NCI-H2227 (cell line): ENCODE measurements around the gene POLN.
"Not testable (repeated sequence)": the region's sequence is repeated elsewhere in the genome, so short reads cannot be mapped to it uniquely, and the experiment has no call there.

Source experiments
- DNase-seq: peaks from one replicate; lab custom pipeline; 2025; ENCODE audit not compliant: unreplicated experiment; lab: John Stamatoyannopoulos, UW

POLN gene

GRCh38 chr4:2275546-2276251 lies 33.8 kb upstream of the POLN start:
- DNase-seq: no peak

- not testable (repeated sequence) for DNase-seq
Measured at GRCh38 chr4:2275044-2275397, 33.1 kb upstream of the POLN start.

- no peak for DNase-seq
Measured at GRCh38 chr4:2274320-2275043, 32.6 kb upstream of the POLN start.

GRCh38 chr4:2273657-2274319 lies 31.9 kb upstream of the POLN start:
- no peak for DNase-seq

DNA sequence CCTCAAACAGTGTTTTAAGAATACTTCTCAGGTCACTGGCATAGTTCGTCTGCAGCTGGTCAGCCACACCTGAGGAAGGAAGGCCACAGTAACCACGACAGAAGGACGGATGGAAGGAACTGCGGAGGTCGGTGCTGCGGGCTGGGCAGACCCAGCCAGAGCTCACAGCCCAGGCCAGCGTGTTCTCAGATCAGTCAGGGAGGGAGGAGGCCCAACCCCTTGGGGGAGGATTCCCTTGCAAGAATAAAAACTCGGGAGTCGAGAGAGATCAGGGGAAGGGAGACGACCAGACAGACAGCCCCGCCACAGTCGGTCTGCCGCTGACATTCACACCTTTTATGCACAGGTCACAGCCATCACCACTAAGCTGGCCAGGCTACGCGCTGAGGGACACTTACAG lies 31.3 kb upstream of the POLN start:
- no peak for DNase-seq

DNA sequence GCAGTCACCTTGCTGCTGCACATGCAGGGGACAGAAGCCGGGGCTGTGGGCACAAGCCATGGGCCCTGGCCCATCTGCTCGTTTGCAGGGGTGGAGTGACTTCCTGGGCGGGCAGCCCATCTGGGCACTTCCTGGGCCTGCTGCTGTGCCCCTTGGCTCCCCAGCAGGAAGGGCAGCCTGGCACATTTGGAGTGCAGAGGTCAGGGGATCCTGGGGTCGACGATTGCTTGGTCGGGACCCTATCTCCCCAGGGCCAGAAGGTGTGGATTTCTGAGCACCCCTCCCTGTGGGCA lies 30.9 kb upstream of the POLN start:
- no peak for DNase-seq

DNA sequence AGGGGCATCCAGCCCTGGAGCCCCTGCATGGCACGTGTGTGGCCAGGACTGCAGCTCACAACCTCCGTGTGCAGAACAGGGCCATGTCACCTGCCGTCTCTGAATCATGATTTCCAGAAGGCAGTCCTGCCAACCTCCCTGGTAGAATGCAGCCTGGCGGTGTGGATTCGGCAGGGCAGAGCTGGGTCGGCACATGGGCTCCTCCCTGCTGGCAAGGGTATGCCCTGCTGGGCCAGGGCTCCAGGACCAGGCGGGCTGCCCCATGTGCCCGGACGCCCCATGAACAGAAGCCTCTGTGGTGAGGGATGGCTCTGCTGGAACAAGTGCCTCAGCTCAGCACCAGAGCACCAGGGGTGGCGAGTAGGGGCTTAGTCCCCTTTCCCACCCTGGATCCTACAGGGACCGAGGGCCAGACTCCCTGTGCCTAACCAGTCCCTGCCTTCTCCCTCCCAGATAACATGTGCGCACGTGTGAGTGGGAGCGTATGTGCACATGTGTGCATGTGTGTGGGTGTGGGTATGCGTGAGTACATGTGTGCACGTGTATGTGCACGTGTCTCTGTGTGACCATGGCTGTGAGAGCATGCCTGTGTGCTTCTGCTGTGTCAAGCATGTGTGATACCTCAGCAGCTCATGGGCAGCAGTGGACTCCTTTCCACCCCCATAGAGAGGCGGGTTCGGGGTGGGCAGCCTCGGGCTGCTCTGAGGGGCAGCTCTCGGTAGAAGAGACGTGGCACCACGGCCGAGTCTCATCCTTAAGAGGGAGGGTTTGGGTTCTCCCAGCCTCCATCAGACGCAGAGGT lies 30.3 kb upstream of the POLN start:
- no peak for DNase-seq

GRCh38 chr4:2271279-2272025 lies 29.5 kb upstream of the POLN start:
- no peak for DNase-seq

DNA sequence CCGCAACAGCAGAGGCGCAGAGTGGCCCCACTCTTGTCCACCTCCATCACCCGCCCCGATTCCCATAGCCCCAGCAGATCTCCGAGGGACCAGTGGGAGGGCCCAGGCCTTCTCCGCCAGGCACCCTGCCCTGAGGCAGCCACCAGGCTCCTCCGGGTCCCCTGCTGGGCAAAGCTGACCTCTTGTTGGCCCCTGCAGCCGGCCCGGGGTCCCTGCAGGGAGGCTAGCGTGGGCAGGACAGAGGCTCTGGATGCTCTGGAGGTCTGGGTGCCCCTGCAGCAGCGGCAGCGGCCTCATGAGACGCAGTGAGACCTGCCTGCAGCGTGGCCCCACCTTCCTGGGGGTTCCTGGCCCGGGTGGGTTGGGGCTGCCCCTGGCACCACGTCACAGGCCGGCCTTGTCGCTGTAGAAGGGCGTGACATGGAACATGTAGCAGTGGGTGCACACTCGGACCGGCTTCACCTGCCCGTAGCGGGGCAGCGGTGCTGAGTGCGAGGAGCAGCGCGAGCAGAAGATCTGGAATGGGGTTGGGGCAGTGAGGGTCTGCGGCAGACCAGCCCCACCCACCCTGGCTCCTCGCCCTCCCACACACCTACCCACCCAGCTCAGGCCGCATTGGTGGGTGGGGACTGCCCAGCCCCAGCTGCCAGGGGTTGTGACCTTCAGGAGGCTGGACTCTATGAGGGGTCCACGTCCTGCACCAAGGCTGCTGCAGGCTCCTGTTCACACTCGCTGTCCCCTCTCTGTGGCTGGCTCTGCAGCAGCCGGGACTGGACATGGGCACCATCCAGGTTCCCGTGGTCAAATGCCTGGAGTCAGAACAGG lies 28.6 kb upstream of the POLN start:
- no peak for DNase-seq

- no peak for DNase-seq
Measured at GRCh38 chr4:2269618-2270163, 27.8 kb upstream of the POLN start.

DNA sequence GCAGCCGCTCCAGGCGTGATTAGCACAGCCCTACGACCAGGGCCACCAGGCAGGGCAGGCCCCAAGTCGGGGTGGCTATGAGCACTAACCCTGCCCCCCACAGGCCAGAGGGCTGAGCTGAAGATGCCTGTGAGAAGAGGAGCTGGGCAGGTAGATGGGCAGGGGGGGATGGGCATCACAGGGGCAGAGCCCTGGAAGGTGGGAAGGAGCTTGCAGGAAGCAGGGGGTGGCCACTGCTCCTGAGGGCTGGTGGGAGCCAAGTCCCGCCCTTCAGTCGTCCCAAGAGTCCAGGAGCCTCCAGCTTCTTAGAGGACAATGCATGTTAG lies 27.2 kb upstream of the POLN start:
- DNase-seq: no peak

- DNase-seq: no peak
Measured at GRCh38 chr4:2268357-2269205, 26.7 kb upstream of the POLN start.

GRCh38 chr4:2267841-2268240 lies 25.9 kb upstream of the POLN start:
- DNase-seq: no peak

DNA sequence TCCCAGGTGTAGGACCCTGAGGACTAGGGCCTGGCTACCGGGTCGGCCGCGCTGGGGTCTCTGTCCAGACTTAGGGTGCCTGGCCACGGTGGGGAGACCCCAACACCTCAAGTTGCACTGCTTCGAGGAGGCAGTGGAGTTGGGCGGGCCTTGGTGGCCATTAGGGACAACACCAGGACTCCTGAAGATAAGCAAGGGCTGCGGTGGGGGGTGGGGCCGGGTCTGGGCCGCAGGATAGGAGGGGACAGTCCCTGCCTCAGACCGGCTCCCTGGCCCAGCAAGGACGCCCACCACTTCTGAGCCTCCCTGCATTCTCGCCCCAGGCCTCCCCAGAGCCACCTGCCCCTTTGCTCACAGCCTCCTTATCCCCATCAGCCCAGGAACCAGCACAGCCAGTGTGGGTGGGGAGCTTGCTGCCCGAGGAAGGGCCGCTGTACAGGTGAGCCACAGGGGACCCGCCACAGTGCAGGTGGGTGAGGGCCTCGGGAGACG lies 25.4 kb upstream of the POLN start:
- DNase-seq: no peak

- no peak for DNase-seq
Measured at GRCh38 chr4:2266821-2267220, 24.9 kb upstream of the POLN start.

DNA sequence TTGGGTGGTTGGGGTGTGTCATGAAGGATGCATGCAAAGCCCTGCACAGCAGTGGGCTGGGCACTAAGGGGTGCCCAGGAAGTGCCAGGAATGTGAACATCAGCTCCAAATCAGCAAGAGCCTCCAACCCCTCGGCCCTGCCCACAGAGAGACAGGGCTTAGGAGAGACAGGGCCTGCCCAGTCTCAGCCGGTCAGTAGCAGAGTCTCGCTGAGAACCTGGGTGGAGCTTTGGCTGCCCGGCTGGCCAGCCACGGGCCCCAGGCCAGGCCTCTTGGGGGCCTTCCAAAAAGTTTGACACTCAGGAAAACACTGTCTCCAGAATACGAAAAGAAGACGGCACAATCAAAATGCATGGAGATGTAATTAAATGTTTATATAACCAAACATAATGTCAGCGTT lies 24.3 kb upstream of the POLN start:
- no peak for DNase-seq

DNA sequence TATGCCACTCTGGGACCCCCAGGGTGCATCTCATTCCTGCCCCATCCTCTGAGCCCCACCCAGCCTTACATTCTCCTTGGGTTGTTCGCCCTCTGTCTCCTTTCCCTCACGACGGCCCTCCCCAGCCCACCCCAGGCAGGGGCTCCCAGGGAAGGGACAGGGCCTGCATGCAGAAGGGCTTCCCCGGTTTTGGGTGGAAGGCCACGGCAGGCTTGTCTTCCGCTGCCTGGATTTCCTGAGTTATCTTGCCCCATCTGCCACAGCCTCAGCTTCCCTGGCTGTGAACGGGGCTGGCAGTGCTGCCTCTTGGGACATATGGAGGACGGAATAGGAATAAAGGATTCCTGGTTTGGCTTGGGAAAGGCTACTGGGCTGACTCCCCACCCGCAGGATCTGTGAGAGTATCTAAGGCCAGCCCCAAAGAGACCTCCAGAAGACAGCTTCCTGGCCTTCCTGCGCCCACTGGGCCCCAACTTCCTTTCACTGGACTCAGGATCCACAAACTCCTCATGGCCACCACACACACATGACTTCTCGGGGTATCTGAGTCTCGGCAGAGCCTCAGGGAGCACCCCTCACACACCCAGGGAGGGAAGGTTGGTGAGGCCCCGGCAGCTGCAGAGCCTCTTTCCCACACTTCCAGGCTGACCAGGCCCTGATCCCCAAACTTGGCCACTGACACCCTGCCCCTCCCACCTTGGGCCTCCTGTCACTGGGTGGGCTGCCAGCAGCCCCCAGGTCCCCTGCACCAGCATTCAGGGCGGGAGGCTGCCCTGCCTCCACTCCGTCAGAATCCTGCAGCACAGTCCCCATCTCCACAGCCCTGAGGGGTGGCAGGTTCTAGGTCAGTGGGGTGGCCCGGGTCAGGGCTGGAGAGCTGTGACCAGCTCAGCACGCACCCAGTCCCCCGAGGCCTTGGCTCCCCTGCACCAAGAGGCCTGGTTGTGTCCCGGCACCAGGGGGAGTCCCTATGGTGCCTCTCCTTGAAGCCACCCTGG lies 23.5 kb upstream of the POLN start:
- no peak for DNase-seq
